SKM-1 (cell line): ENCODE measurements around the gene MTA1.

ENCODE experiments used
- DNase-seq: peaks from one replicate; lab custom pipeline; 2025; ENCODE audit not compliant: unreplicated experiment; lab: John Stamatoyannopoulos, UW

The MTA1 gene

DNA sequence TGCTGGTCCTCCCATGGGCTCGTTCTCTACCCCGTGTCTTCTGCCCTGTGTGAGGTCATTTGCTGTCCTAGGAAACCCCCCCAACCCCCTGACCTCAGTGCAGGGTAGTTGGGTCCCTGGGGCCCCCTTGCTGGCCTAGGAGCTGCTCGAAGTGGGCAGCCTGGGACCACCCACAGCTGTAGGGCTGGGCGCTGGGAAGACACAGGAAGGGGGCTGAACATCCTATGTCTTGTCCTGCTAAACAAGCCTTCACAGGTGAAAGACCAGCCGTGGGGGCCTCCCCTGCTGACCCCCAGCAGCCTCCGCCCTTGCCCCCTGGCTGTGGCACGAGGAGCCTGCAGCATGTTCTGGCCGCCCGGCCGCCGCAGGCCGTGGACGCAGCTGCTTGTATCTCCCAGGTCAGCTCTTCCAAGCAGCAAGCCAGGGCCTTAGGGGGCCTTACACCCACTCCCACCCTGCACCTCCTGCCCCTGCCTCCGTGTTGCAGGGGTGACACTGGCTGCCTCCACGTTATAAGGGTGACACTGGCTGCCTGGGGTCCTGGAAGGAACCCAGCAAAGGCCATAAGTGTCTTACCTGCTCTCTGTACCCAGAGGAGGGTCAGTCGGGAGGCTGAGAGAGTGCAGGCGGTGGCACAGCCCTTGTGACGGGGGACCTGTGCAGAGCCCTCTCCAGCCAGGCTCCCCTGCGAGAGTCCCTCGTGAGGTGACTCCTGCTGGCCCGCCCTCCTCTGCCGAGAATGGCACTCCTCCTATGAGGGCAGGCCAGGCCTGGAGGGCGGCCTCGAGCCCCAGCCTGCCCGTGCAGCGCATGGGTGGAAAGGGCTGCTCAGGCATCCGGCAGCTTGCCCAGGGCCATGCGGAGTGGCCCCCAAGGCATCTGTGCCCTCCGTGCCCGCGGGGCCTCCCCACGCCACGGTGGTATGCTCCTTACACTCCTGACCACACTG is 32.8 kb upstream of the MTA1 start:
- no peak for DNase-seq

DNA sequence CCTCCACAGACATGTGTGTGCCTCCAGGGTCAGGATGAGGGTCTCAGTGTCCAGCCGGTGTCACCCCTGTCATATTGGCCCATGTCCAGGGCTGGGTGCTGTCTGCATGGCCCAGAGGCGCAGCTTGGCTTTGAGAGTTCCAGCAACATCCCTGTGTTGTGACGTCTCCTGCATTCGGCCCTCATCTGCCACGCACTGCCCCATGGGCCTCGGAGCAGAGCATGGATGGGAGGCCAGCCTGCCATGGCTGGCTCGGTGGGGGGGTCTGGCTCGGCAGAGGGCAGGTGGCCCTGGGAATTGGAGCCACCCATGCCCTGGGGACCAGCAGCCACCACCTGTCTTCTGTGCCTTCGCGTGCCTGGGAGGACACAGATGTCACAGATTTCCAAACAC is 32.1 kb upstream of the MTA1 start:
- DNase-seq, result no peak

DNA sequence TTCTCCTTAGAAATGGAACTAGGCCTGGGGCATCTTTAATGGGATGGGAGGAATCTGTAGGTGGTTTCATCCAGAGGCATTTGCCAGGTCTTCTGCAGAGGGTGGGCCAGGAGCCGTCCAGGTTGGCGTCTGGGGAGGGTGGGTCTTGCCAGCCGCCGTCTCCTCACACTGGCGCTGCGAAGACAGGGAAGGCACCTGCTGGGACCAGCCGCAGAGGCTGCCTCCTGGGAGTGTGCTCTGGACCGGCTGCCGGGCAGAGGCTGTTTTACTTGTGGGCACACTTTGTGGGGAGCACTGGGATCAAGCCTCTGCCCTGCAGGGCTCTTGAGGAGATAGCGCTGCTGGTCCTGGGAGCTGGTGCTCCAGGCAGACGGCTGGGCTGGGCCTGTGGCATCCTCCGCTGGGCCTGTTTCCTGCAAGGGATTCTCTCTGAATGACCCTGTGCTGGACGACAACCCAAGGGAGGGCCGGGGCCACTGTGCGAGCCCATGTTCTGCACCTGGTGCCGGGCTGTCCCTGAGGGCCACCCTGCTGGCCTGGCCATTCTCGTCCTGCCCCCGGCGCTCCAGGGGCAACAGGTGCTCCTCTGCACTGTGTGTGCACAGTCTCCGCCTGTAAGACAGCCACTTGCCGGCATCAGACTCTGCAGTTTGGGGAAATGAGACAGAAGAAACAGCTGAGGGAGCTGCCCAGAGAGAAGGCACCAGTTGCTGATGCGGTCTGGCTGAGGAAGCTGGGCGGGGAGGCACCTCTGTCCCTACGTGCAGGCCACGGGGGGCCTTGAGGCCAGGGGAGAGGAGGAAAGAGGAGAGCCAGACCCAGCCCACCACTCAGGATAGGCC is 31.3 kb upstream of the MTA1 start:
- no peak for DNase-seq

DNA sequence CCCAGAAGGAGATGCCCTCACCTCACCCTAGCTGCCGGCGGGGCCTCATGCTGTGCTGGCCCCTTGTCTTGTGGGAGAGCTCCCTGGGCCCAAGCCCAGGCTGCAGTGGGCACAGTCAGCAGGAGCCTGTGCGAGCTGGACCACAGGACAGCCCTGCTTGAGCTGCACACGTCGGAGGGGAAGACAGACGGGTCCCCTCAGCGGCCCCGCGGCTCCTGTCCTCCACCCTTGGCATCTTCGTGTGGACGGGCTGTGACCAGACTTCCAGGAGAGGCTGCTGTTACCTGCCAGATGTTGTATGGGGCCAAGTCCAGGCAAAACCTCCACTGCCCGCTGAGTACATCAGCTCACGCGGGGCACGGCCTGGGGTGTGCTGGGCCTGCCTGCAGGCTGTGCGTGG is 30.7 kb upstream of the MTA1 start:
- no peak for DNase-seq

DNA sequence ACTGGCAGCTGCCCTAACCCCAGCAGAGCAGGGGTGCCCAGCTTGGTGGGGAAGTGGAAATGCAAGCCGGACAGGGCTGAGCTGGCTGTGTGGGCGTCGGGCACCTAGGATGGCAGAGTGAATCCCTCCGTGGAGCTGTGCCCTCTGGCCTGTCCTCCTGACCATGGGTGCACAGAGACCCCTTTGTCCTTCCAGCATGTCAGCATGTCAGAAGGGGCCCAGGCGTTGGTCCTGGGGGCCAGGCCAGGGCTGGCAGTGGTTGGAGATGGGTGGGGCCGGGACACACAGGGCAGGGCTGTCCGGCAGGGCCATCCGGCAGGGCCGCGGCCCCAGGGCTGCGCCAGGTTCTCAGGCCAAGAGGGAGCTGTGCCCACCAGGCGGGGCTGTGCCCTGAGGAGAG is 30.1 kb upstream of the MTA1 start:
- no peak for DNase-seq

DNA sequence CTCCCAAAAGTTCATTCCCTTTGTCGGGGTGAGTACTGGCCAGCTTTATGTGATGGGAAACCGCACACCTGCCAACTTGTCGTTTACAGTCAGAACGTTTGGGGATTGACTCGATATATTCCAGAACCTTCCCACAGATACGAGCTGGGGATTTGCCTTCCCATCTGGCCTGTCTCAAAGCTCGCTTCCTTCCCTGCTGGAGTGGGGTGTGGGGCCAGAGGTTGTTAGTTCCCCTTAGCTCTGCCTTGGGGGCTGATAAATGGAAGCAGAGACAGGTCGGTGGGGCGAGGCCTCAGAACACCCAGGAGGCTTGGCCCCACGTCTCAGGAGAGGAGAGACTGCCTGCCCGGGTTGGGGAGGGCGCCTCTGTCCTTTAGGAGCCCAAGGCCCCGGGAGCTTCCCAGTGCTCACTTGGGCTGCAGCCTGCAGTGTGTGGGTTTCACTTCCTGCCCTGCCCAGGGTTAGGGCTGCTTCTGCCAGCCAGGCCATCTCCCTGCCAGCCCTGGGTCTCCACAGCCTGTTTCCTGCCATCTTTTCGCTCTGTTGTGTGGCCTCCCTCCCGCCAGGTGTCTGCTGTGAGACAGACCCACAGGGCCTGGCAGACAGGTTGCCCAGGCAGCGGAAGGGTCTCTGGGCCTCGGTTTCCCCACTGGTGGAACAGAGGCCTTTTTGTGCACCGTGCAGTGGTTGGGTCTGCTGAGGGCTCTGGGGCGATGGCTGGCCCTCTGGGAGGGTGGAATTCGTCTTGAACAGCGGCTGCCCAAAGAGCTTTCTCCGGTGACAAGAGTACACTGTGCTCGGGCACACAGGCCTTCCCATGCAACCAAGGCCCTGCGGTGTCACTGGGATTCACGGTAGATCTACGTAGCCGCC is 29.4 kb upstream of the MTA1 start:
- DNase-seq, result no peak

DNA sequence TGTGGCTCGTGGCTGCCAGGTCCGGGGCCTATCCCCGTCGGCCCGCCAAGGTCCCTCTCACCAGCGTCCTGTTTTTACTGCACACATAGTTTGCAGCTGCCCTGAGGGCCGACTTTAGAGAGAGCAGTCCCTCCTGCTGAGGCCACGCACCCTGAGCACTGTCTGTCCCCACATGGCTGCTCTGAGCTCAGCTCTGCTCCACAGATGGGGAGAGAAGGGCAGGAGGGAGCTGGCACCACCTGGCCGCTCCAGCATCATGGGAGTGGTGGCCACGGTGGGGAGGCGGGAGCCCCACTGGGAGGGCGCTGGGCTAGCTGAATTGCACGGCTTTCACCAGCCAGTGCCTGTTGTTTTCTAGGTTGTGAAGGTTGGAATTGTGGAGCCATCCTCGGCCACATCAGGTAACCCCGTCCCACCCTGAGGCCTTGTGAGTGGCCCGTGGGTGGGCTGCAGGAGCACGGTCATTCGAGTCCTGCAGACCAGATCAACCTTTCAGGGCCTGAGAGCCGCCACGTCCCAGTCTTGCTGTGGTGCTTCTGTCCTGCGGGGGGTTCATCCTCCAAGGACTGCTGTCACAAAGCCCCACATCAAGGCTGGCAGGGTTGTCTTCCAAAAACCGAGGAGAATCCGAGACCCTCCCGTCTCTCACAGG is 28.7 kb upstream of the MTA1 start:
- no peak for DNase-seq

DNA sequence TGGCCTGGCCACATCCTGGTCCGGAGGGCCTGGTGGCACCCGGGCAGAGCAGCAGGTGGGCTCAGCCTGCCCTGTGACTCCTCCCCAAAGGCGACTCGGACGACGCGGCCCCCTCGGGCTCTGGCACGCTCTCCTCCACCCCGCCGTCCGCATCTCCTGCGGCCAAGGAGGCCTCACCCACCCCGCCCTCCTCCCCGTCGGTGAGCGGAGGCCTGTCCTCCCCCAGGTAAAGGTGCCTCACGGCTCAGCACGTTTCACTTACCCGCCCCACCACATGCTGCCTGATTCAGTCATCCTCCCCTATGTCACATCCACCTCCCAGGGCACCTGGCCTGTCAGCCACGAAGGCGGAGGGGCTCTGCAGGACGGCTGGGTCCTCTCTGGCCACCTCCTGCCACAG is 28.1 kb upstream of the MTA1 start:
- DNase-seq, result no peak

DNA sequence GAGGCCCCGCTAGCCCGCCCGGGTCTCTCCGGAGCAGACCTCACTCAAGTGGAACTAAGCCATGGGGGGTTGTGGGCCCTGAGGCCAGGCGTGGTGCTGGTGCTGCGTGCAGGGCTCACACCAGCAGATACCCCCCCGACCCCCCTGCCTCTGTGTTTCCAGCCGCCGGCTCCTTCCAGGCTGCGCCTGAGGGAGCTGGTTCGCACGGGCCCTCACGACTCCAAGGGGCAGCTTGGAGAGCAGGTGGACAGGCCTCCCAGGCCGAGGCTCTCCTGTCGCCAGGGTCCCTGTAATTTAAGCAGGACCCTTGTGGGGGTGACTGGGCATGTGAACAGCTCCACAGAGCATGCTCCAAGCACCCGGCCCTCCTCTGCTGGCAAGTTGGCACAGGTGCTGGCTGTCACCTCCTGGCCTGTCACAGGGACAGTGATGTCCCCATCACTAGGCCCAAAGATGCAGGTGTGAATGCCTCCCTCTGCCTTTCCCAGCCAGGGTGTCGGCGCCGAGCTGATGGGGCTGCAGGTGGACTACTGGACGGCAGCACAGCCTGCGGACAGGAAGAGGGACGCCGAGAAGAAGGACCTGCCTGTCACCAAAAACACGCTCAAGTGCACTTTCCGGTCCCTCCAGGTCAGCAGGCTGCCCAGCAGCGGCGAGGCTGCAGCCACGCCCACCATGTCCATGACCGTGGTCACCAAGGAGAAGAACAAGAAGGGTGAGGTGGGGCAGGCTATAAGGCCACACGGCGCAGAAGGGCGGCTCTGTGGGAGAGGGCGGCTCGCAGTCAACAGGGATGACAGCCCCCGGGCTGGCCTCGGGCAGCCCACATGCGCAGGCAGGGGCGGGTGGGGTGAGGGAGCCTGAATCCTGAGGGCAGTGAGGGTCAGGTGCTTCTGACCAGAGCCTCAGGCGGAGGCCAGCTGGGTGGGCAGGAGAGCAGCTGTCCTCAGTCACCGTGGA is 27.2 kb upstream of the MTA1 start:
- no peak for DNase-seq

DNA sequence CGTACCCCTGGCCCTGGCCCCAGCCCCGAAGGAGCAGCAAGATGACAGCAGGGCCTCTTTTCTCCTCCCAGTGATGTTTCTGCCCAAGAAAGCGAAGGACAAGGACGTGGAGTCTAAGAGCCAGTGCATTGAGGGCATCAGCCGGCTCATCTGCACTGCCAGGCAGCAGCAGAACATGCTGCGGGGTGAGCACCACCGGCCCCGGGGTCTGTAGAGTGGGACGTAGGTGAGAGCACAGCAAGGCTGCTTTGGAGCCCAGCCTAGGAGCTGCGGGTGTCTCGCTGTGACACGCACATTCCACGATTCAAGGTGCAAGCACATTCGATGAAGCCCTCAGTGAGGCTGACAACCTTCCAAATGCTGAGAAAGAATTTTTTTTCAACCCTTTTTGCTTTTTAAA is 26.5 kb upstream of the MTA1 start:
- DNase-seq, result no peak

DNA sequence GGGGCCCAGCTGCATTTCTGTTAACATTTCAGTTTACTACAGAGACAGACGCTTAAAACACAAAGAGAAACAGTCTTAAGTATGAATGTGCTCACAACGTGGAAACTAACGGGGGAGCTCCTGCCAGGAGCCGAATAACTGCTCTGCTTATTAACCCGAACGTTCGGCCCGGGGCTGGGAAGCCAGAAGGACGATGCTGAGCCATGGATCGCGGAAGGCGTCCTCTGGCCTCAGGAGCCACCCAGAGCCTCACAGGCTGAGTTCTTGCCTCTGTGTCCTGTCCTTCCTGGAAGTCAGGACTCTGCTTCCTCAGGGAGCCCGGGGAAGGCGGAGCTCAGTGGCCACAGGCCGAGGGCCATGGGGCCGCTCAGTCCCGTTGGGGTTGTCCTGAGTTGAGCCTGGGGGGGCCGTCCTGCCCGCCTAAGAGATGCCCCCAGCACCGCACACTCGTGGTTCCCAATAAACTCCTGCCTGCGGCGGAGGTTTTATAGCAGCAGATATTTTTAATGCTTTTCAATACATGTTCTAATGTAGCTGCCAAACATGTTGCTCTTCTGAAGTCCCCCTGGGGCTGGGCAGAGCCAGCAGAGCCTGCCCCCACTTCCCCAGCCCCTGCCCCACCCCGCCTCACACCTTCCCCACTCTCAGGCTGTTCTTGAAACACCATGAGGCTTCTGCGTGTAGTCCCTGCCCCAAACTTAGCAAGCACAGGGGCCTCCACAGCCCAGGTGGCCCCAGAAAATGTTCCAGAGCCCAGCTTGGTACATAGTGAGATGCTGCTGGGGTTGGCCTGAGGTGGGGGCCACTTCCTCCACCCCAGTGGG is 24.7 kb upstream of the MTA1 start:
- no peak for DNase-seq

DNA sequence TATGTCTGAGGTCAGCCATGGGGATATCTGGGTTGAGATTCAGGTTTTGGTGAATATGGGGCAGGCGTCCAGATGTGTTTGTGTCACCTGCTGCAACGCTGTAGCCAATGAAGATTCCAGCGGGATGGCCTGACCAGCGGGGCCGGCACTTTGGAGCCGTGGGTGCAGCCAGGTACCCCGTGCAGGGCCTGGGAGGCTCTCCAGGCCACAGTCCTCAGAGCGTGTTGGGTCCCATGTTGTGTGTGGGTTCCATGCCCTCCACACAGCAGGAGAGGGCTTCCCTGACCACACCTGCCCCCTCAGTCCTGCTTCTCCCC is 24.1 kb upstream of the MTA1 start:
- no peak for DNase-seq

DNA sequence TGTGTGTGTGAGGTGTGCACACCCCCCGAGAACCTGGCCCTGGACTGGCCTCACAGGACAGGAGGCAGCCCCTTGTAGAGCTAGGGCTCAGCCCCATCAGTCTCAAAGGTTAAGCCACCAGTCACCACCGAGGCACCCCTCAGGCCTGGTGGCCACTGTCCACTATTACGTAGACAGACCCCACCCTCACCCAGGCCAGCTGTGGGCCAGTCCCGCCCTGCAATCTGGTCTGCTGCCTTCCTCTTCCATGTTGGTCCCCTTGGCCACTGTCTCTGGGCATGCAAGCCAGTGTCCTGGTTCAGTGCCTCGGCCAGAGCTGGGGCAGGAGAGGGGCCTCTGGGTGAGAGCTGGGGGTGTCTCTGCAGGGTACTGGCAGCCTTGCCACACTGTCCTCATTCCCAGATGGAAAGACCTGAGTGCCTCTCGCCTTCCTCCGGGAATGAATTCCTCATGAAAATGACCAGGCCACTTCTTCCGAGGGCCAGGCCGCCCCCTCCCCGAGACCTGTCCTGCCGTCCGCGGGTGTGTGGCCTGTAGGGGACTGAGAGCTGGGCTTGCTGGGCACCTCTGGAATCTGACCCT is 22.2 kb upstream of the MTA1 start:
- no peak for DNase-seq

DNA sequence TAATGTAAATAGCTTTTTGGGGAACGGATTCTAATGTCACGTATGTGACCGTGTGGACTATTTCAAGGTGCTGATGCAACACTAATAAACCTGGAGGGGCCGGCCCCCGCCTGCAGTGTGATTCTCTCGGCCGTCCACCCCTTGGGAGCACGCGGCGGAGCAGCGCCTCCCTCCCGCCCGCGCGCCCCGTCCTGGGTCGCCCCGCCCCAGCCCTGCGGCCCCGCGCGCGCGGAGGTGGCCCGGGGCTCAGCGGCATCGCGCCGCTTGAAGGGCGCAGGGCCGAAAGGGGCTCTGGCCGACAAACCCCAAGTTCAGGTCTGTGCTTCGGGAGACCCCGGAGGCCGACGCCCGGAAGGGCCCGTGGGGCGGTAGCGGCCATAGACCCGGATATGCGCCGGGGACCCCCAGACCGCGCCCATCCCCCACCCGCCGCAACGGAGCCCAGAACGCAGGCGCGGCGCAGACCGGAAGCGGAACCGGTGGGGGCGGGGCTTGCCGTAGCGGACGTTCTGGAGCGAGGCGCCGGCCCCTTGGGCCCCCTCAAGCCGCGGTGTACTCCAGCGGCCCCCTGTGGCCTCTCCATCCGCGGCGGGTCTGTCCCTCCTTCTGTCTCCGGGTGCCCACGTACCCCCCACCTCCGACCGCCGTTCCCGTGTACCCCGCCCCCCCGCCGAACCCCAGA is 21.4 kb upstream of the MTA1 start, which contains the start of gene TEX22:
Gene TEX22 (plus strand): TSS at position 495 of the 682 bp plus-strand sequence. CDS start 803 bp downstream, outside the sequence.
- DNase-seq, result peak; percentile 16

DNA sequence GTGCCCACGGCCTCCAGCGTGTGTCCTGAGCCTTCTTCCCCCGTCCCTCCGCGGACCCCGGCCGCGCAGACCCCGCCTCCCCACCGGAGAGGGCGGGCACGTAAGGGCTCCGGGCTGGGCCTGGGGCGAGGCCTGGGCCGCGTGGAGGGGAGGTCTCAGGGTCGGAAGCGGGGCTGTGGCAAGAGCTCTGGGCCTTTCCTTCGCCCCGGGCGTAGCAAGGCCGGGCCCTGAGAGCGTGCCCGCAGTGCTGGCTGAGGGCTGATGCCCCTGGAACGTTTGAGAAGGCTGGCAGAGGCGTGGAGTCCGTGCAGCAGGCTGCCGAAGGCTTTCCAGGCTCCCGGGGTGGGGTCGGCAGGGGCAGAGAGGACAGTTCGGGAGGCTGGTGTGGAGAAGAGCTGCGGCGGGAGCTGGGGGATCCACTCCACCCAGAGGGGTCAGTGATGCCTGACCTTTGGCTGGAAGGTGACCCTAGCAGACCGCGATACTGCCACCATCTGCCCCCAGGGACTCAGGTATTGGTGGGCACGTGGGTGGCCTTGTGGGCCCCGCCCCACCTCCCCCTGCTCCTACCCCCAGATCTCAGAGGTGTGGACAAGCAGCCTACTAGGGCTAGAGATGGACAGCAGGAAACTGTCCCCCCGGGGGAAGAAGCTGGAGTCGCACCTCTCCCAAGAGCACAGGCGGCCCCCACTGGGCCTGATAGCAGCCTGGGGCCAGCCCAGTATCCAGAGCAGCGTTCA is 20.7 kb upstream of the MTA1 start:
- no peak for DNase-seq

DNA sequence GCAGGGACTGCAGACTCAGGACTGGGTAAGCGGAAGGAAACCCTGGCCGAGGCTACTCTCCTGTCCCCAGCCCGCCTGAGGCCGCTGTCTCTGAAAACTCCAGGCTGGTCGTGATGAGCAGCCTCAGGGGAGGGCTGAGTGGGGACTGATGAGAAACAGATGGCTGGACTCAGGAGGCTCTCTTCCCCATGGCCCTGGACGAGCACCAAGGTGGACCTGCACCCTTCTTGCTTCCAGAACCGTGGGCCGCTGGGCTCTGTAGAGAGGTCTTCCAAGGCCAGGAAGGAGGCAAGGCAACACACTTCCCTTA is 20.2 kb upstream of the MTA1 start:
- no peak for DNase-seq

DNA sequence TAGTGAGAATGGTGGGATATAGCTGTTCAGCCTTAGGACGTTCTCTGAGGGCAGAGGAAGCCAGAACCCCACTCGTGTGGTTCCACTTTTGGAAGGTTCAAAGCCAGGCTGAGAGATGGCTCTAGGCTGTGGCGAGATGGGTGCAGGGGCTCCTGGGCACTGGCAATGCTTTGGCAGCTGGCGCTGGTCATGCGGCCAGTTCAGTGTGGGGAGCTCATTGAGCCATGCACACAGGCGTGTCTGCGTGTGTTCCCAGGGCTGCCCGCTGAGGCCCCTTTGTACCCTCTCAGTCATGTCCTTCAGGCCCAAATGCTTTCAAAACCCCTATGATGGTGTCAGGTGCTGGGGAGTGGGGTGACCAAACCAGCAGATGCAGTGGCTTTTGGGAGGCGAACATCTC is 19.6 kb upstream of the MTA1 start:
- DNase-seq, result no peak
